Activated T-cell treated with anti-CD3 and anti-CD28 coated beads, Interleukin-2, amount 50 U/mL, for 1 hour (primary cell): ENCODE results near the gene ZNF598.

Experiments used
- DNase-seq: peaks from one replicate; pipeline ENCODE4 v3.0.0-alpha.2; 2020

ZNF598 gene

GRCh38 chr16:2005646-2006045 lies 4.0 kb downstream of the ZNF598 start:
- no peak for DNase-seq

- no peak for DNase-seq
Measured at GRCh38 chr16:2004795-2005517, 4.7 kb downstream of the ZNF598 start.

- DNase-seq = peak; percentile 89
Measured at GRCh38 chr16:2003827-2004641, 5.6 kb downstream of the ZNF598 start.

- DNase-seq = no peak
Measured at GRCh38 chr16:2003231-2003826, 6.3 kb downstream of the ZNF598 start.

DNA sequence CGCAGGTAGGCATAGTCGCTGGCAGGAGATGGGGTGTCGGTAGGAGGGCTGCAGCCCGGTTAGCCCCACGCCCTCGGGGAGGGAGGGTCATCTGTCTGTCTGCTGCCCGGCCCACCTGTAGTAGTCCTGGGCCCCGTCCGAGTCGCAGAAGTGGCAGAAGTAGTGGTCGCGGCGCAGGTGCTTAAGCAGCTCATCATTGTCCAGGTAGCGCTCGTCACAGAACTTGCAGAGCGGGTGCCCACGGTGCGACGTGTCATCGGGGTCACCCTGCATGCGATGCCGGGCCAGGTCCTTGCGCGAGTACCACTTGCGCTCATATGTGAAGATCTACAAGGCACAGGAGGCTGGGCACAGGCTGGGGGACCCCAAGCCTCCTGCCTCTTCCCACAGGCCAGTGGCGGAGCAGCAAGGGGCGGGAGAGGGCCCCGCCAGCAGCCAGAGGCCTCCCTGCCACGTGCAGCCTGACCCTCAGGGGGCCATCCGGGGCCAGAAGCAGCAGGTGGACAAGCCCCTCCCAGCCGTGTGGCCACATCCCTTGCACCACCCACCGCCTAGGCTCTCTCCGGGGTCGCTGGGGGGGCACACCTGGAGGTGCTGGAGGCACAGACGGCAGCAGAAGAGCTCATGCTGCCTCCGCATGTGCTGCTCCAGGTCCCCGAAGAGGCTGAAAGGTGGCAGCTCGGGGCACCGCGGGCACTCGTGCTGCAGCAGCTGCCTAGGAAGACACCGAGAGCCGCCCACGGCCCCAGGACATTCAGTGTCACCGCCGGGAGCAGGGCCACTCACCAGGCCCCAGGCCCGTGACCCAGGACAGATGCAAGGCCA lies 7.0 kb downstream of the ZNF598 start:
- no peak for DNase-seq

- DNase-seq = no peak
Measured at GRCh38 chr16:2001456-2002355, 7.9 kb downstream of the ZNF598 start.

- no peak for DNase-seq
Measured at GRCh38 chr16:2001035-2001434, 8.6 kb downstream of the ZNF598 start.

DNA sequence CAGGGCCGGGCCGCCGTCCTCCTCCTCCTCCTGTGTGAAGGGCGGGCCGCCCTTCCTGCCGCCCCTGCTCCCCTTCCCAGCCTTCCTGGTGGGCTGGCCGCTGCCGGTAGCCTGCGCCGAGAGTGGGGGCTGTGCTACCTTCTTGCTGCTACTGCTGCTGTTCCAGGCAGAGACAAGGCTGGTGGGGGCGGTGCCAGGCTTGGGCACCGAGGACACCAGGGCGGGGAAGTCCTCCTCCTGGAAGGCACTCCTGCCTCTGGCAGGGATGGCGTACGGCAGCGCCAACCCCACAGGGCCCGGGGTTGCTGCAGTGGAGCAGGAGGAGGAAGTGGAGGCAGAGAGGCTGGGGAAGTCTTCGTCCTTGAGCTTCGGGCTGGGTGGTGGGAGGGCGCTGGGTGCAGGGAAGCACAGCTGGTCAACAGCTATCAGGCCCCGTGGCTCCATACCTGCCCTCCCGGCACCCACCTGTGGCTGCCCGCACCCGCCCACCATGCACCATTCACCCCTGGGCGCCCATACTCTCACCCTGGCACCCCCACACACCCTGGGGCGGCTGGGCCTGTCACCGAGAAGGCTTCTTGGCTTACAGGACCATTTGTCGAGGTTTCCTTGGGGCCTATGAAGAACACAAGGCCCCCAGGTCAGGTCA lies 9.6 kb downstream of the ZNF598 start:
- DNase-seq = no peak

DNA sequence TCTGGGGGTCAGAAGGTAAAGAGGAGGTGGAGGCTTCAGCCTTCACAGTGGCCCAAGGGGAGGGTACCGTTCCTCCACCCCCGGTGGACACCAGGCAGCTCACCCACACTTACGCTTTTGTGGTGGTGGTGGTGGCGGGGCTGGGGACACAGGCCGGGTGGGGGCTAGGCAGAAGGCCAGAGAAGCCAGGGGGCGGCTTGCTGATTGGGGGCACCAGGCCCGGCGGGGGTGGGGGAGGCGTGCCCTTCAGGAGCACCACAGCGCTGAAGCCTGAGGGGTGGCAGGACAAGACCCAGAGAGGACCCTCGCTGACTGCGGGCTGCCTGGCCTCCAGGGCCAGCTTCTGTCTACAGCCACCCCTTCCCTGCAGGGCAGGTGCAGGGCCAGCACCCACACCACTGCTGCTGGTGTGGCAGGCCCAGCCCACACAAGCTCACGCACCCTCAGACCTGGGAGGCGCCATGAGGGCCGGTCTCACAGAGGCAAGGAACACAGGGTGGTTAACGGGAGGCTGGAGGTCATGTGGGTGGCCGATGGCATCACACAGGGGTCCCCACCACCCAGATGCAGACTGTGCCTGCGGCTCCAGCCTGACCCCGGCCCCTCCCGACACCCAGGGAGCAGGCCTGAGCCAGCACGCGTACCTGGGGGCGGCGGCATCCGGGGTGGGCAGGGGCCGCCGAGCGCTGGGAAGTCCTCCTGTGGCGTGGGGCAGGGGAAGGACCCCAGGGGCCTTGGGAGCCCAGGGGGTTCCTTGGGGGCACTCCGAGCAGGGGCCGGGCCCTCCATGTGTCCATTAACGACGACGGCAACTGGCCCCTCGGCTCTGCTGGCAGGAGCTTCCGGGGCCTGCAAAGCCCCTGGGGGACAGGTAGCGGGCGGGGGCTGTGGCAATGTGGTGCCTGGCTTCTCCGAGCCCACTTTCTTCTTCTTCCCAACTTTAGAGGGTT lies 10.5 kb downstream of the ZNF598 start:
- DNase-seq = no peak

DNA sequence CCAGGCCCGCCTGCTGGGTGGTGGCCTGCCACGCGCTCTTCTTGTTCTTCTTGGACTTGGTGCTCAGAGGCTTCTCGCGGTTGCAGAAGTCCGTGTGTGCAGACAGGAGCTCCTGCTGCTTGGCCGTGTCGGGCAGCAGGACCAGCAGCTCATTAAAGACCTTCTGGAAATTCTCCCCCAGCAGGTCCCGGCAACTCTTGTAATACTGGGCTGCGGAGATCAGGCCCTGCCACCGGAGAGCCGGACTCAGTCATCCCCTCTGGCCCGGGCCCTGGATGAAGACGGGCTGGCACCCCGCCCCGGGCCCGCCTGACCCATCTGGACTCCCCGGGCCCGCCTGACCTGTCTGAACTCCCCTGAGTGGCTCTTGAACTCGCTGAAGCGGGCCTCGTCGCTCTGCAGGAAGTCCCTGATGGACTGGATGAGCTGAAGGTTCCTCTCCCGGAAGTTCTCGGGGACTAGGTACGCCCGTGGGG lies 11.2 kb downstream of the ZNF598 start:
- DNase-seq = no peak

GRCh38 chr16:1997494-1998359 lies 11.9 kb downstream of the ZNF598 start:
- no peak for DNase-seq

DNA sequence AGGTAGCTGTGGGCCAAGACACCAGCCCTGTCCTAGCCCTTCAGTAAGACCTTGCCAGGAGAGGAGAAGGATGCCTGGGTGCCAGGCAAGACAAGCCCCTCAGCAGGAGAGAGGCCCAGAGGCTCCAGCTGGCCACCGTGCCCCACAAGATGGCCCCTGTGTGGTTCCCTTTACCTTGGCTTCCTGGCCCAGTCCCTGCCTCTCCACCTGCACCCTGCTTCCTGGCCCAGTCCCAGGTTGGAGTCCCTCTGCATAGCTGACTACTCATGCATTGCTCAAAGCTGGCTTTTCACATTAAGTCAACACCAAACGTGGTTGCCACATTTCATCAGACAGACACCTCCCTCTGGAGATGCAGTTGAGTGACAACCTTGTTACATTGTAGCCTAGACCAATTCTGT lies 15.9 kb downstream of the ZNF598 start:
- DNase-seq = no peak

GRCh38 chr16:1992704-1993317 lies 16.8 kb downstream of the ZNF598 start:
- no peak for DNase-seq

- DNase-seq = peak; percentile 98
Measured at GRCh38 chr16:1991948-1992703, 17.5 kb downstream of the ZNF598 start.

GRCh38 chr16:1991588-1991947 lies 18.1 kb downstream of the ZNF598 start:
- no peak for DNase-seq

GRCh38 chr16:1991135-1991551 lies 18.5 kb downstream of the ZNF598 start:
- DNase-seq = peak; percentile 62

- DNase-seq = peak; percentile 57
Measured at GRCh38 chr16:1990351-1991134, 19.1 kb downstream of the ZNF598 start.
